ENCODE measurements around the gene MAP4K4. TPM values are rescaled to one million over a fixed set of nuclear protein-coding genes. Genes with fewer than 3 reads are reported as not detected.

Gene MAP4K4
- total and polyA plus RNA-seq, 2 of the 13 experiments (the other 11 are each of a cell fraction or from before 2014, with no cell fraction given), result 105 to 264 TPM

DNA sequence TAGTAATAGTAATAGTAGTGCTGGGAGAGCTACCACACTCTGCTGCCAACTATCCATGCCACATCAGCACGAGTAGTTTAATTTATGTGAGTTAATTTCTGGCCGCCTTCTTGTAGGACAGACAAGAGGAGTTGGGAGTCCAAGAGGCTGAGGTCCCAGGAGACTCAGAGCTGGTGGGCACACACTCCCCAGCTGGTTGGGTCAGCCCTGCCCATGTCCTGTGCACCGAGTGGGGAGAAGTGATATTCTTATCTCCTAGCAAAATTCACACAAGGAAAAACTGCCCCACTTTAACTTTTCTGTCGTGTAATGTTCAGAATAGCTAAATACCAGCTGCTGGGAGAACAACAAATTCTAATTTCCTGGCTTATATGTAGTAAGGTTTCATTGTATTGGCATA is 15.2 kb upstream of the MAP4K4 start:
- H3K36me3 ChIP-seq (replicated peaks in 1 of 2; ENCODE audit: control insufficient read depth in 1 of 2, insufficient read depth in 2 of 2, low read length in 2 of 2), result no peaks in the 10 kb centered on the region
- TF ChIP-seq ZNF543 (CRISPR knock-in tag; IDR thresholded peaks at IDR 0.05), result no peak
- TF ChIP-seq ZFP36L1 (CRISPR knock-in tag; IDR thresholded peaks at IDR 0.05), result no peak
- no peak for TF ChIP-seq SIX4 (CRISPR knock-in tag; IDR thresholded peaks at IDR 0.05)
- no peak for TF ChIP-seq ZNF558 (CRISPR knock-in tag; IDR thresholded peaks at IDR 0.05; ENCODE audit: borderline replicate concordance)
- TF ChIP-seq ZNF720 (CRISPR knock-in tag; IDR thresholded peaks at IDR 0.05), result no peak
- no peak for TF ChIP-seq ZNF180 (CRISPR knock-in tag; IDR thresholded peaks at IDR 0.05; ENCODE audit: borderline replicate concordance, low read depth)
- no peak for TF ChIP-seq TARDBP (CRISPR knock-in tag; IDR thresholded peaks at IDR 0.05)
- no peak for TF ChIP-seq ZNF891 (CRISPR knock-in tag; IDR thresholded peaks at IDR 0.05)
- TF ChIP-seq SMAD3 (CRISPR knock-in tag; IDR thresholded peaks at IDR 0.05), result no peak
- TF ChIP-seq ESRRA (CRISPR knock-in tag; IDR thresholded peaks at IDR 0.05; ENCODE audit: low read depth), result no peak
- TF ChIP-seq TBP (CRISPR knock-in tag; IDR thresholded peaks at IDR 0.05), result no peak
- no peak for TF ChIP-seq ZNF563 (CRISPR knock-in tag; IDR thresholded peaks at IDR 0.05)
- TF ChIP-seq ZNF674 (CRISPR knock-in tag; IDR thresholded peaks at IDR 0.05; ENCODE audit: low read depth), result no peak
- no peak for TF ChIP-seq RFX3 (CRISPR knock-in tag; IDR thresholded peaks at IDR 0.05)
- H3K4me3 ChIP-seq (replicated peaks in 1 of 3; ENCODE audit: insufficient read depth in 1 of 3, low read depth in 2 of 3, low read length in 3 of 3), result no peak overlapping the region
- in situ Hi-C loops (cut with HindIII; ENCODE audit: extremely low pct_ligation_motif_present, low pct_unique_long_range_greater_than_20kb) (no loop called here), intact Hi-C loops (cut with micrococcal nuclease; ENCODE audit: unreplicated experiment) (no loop called here)
- no peak overlapping the region for H2AFZ ChIP-seq (ENCODE audit: low read length)
- no peak for ATAC-seq
- peaks cover 30% of the 10 kb centered on the region for H3K4me1 ChIP-seq (ENCODE audit: insufficient read depth, low read length)
- FAIRE-seq, result no peak
- ChIA-PET CTCF (ENCODE audit: low intra/inter-chr PET ratio, low total read pairs) (no interaction called here), POLR2A (no interaction called here)
- 84% methylated on average over 4 of the region's 4 CpGs for WGBS (ENCODE audit: low lambda C conversion rate)
- DNase-seq (ENCODE audit: low spot score), result no peak
- BruUV-seq (replicated peaks), result no TSS peak
- H4K20me1 ChIP-seq (ENCODE audit: insufficient read depth, low read length), result no peaks in the 10 kb centered on the region
- H3K79me2 ChIP-seq (ENCODE audit: insufficient read depth, low read length), result no peaks in the 10 kb centered on the region
- H3K27ac ChIP-seq (ENCODE audit: extremely low read length, insufficient read depth, low read length), result no peak overlapping the region
- H3K4me2 ChIP-seq (ENCODE audit: low read depth, low read length), result no peak overlapping the region
- no peaks in the 10 kb centered on the region for H3K9me3 ChIP-seq (ENCODE audit: low read length)
- H3K27me3 ChIP-seq (ENCODE audit: control insufficient read depth in 1 of 2, insufficient read depth in 2 of 2, low read length in 2 of 2), result no peaks in the 10 kb centered on the region
- no peak overlapping the region for H3K9ac ChIP-seq (ENCODE audit: insufficient read depth, low read depth, low read length)
